HepG2 (cell line): ENCODE data around the gene DPY19L3. TPM values are rescaled to one million over a fixed set of nuclear protein-coding genes. Genes with fewer than 3 reads are reported as not detected.
A peak's percentile ranks its signal among the peaks of the same experiment; 100 is the strongest.

ENCODE experiments used
- ARHGAP35 ChIP-seq: sonication (generic); formaldehyde crosslinking; IDR thresholded peaks from 2 replicates; pipeline ENCODE4 v1.9.0; 2022; ENCODE audit warnings: mild to moderate bottlenecking, inconsistent platforms, moderate library complexity, missing genetic modification reagents, borderline replicate concordance
- ATF3 ChIP-seq: sonication (generic); formaldehyde crosslinking; IDR thresholded peaks from 2 replicates; pipeline ENCODE4 v1.4.0; 2020; ENCODE audit warnings: missing genetic modification reagents
- BRCA1 ChIP-seq: sonication (generic); formaldehyde crosslinking; IDR thresholded peaks from 2 replicates; pipeline ENCODE4 v1.4.0; 2020; ENCODE audit warnings: missing genetic modification reagents
- CBX5 ChIP-seq: sonication (generic); formaldehyde crosslinking; IDR thresholded peaks from 2 replicates; pipeline ENCODE4 v1.4.0; 2020; ENCODE audit warnings: missing genetic modification reagents, borderline replicate concordance
- DMAP1 ChIP-seq: IDR thresholded peaks from 2 replicates; pipeline ENCODE4 v1.6.1; 2016
- EEA1 ChIP-seq: sonication (generic); formaldehyde crosslinking; IDR thresholded peaks from 2 replicates; pipeline ENCODE4 v1.5.1; 2020; ENCODE audit warnings: mild to moderate bottlenecking, missing genetic modification reagents, borderline replicate concordance
- EHMT2 ChIP-seq: fragments of 200-600 bp; sonication (generic); IDR thresholded peaks from 2 replicates; pipeline ENCODE4 v1.7.0; 2017; ENCODE audit warnings: antibody characterized with exemption, low read depth, low read length, borderline replicate concordance
- ETS1 ChIP-seq: sonication (generic); formaldehyde crosslinking; IDR thresholded peaks from 2 replicates; pipeline ENCODE4 v1.4.0; 2020; ENCODE audit warnings: missing genetic modification reagents
- FOXK2 ChIP-seq: fragments of 450-650 bp; IDR thresholded peaks from 2 replicates; pipeline ENCODE4 v1.6.1; 2016
- FOXO4 ChIP-seq: sonication (generic); formaldehyde crosslinking; conservative IDR thresholded peaks from 2 replicates; pipeline ENCODE4 v1.8.1; 2023; ENCODE audit warnings: missing genetic modification reagents
- GABPB1 ChIP-seq: IDR thresholded peaks from 2 replicates; pipeline ENCODE4 v1.6.1; 2016; ENCODE audit warnings: mild to moderate bottlenecking, missing genetic modification reagents, moderate library complexity, missing compliant biosample characterization
- HDAC6 ChIP-seq: fragments of 200-600 bp; sonication (generic); IDR thresholded peaks from 2 replicates; pipeline ENCODE4 v1.7.0; 2017; ENCODE audit warnings: mild to moderate bottlenecking, antibody characterized with exemption, low read length, low read depth
- JDP2 ChIP-seq: sonication (generic); formaldehyde crosslinking; IDR thresholded peaks from 2 replicates; pipeline ENCODE4 v1.8.1; 2022; ENCODE audit warnings: missing genetic modification reagents, borderline replicate concordance
- KDM1A ChIP-seq: IDR thresholded peaks from 2 replicates; pipeline ENCODE4 v1.6.1; 2016; ENCODE audit warnings: missing compliant biosample characterization
- KDM4B ChIP-seq: sonication (generic); formaldehyde crosslinking; IDR thresholded peaks from 2 replicates; pipeline ENCODE4 v1.4.0; 2020; ENCODE audit warnings: missing genetic modification reagents
- MAF1 ChIP-seq: sonication (generic); formaldehyde crosslinking; IDR thresholded peaks from 2 replicates; pipeline ENCODE4 v1.5.0; 2020; ENCODE audit warnings: missing genetic modification reagents, borderline replicate concordance
- MXD1 ChIP-seq: sonication (generic); formaldehyde crosslinking; IDR thresholded peaks from 2 replicates; pipeline ENCODE4 v1.4.0; 2020; ENCODE audit warnings: mild to moderate bottlenecking, missing genetic modification reagents
- NFRKB ChIP-seq: fragments of 450-650 bp; IDR thresholded peaks from 2 replicates; pipeline ENCODE4 v1.6.1; 2017
- RARA ChIP-seq: IDR thresholded peaks from 2 replicates; pipeline ENCODE4 v1.6.1; 2016; ENCODE audit warnings: missing genetic modification reagents, missing compliant biosample characterization
- SKIL ChIP-seq: sonication (generic); formaldehyde crosslinking; IDR thresholded peaks from 2 replicates; pipeline ENCODE4 v1.8.0; 2022; ENCODE audit warnings: missing genetic modification reagents, mild to moderate bottlenecking, moderate library complexity, borderline replicate concordance
- SP5 ChIP-seq: IDR thresholded peaks from 2 replicates; pipeline ENCODE4 v1.6.1; 2016; ENCODE audit warnings: low read depth, borderline replicate concordance
- TEAD2 ChIP-seq: sonication (generic); formaldehyde crosslinking; IDR thresholded peaks from 2 replicates; pipeline ENCODE4 v1.9.0; 2021; ENCODE audit warnings: missing genetic modification reagents
- ZNF441 ChIP-seq: sonication (generic); formaldehyde crosslinking; IDR thresholded peaks from 2 replicates; pipeline ENCODE4 v1.7.0; 2021; ENCODE audit warnings: missing genetic modification reagents, borderline replicate concordance
- ZNF780A ChIP-seq: sonication (generic); formaldehyde crosslinking; IDR thresholded peaks from 2 replicates; pipeline ENCODE4 v1.8.0; 2022; ENCODE audit warnings: mild to moderate bottlenecking, missing genetic modification reagents, moderate library complexity
- ZNF782 ChIP-seq: sonication (generic); formaldehyde crosslinking; IDR thresholded peaks from 2 replicates; pipeline ENCODE4 v1.4.0; 2020; ENCODE audit warnings: missing genetic modification reagents, mild to moderate bottlenecking, borderline replicate concordance
- ZSCAN30 ChIP-seq: sonication (generic); formaldehyde crosslinking; IDR thresholded peaks from 2 replicates; pipeline ENCODE4 v1.5.0; 2020; ENCODE audit warnings: mild to moderate bottlenecking, missing genetic modification reagents
- polyA plus RNA-seq, 8 experiments: library from polyadenylated mRNA; depleted of rRNA in 3 of 8; stranded (reverse) in 7 of 8; unstranded in 1 of 8; fragments of >200 nt; fragmentation: Illumina TruSeq in 4 of 8; extraction: Trizol in 4 of 8; gene quantifications; 2 replicates each; pipeline versions ENCODE4 v1.2.1 to v1.2.3, GENCODE V29; 2011 to 2016; ENCODE audit warnings: low read depth in 4 of 8, missing spikeins in 1 of 8, mixed read lengths in 1 of 8; ENCODE audit not compliant: insufficient read depth in 1 of 8
- total RNA-seq, 5 experiments: library from RNA; depleted of rRNA; stranded (reverse); fragments of >200 nt; fragmentation: Illumina TruSeq; extraction: Trizol; gene quantifications; 2 replicates each; pipeline ENCODE4 v1.2.3, GENCODE V29; 2016; ENCODE audit warnings: low read depth in 1 of 5

Gene DPY19L3
- total and polyA plus RNA-seq, 2 of the 13 experiments (the other 11 are each of a cell fraction or from before 2014, with no cell fraction given): 21.6 to 25.2 TPM

- TF ChIP-seq FOXO4 (CRISPR knock-in tag): no peak
- no peak for TF ChIP-seq FOXK2
- TF ChIP-seq SP5 (CRISPR knock-in tag): peak; percentile 91
- peak; percentile 64 for TF ChIP-seq SKIL (CRISPR knock-in tag)
- TF ChIP-seq GABPB1 (CRISPR knock-in tag): peak; percentile 96
- TF ChIP-seq HDAC6: no peak
- 0 out of 2 replicates have a peak, but pooled peaks have one; percentile 50 for TF ChIP-seq CBX5 (CRISPR knock-in tag)
- 0 out of 2 replicates have a peak, but pooled peaks have one; percentile 17 for TF ChIP-seq EEA1 (CRISPR knock-in tag)
- TF ChIP-seq KDM1A: 0 out of 2 replicates have a peak, but pooled peaks have one; percentile 21
- no peak for TF ChIP-seq EHMT2
- TF ChIP-seq ARHGAP35 (CRISPR knock-in tag): peak; percentile 16; the same call in 1 of the 2 replicates
- TF ChIP-seq ATF3 (CRISPR knock-in tag): peak; percentile 11; the same call in 1 of the 2 replicates
- no peak for TF ChIP-seq ZSCAN30 (CRISPR knock-in tag)
- TF ChIP-seq ETS1 (CRISPR knock-in tag): no peak
- peak; percentile 77; the same call in 1 of the 2 replicates for TF ChIP-seq ZNF780A (CRISPR knock-in tag)
- 0 out of 2 replicates have a peak, but pooled peaks have one; percentile 11 for TF ChIP-seq TEAD2 (CRISPR knock-in tag)
- peak; percentile 68 for TF ChIP-seq MXD1
- no peak; the same call in 1 of the 2 replicates for TF ChIP-seq BRCA1
- TF ChIP-seq ZNF782 (CRISPR knock-in tag): no peak
- no peak for TF ChIP-seq NFRKB
- TF ChIP-seq ZNF441 (CRISPR knock-in tag): 0 out of 2 replicates have a peak, but pooled peaks have one; percentile 44
- TF ChIP-seq MAF1: no peak
- peak; percentile 40; the same call in 1 of the 2 replicates for TF ChIP-seq JDP2
- peak; percentile 96 for TF ChIP-seq DMAP1 (CRISPR knock-in tag)
- peak; percentile 12; the same call in 1 of the 2 replicates for TF ChIP-seq RARA
- peak; percentile 68; the same call in 1 of the 2 replicates for TF ChIP-seq KDM4B (CRISPR knock-in tag)
Observed at GRCh38 chr19:32405431-32406160, at the start of gene DPY19L3 (continued).
